ENCODE measurements around the gene GTF2F1. TPM values are rescaled to one million over a fixed set of nuclear protein-coding genes. Genes with fewer than 3 reads are reported as not detected.

Gene GTF2F1
- total and polyA plus RNA-seq, 4 donors = 7.4 to 24.4 (median 16.8) TPM

DNA sequence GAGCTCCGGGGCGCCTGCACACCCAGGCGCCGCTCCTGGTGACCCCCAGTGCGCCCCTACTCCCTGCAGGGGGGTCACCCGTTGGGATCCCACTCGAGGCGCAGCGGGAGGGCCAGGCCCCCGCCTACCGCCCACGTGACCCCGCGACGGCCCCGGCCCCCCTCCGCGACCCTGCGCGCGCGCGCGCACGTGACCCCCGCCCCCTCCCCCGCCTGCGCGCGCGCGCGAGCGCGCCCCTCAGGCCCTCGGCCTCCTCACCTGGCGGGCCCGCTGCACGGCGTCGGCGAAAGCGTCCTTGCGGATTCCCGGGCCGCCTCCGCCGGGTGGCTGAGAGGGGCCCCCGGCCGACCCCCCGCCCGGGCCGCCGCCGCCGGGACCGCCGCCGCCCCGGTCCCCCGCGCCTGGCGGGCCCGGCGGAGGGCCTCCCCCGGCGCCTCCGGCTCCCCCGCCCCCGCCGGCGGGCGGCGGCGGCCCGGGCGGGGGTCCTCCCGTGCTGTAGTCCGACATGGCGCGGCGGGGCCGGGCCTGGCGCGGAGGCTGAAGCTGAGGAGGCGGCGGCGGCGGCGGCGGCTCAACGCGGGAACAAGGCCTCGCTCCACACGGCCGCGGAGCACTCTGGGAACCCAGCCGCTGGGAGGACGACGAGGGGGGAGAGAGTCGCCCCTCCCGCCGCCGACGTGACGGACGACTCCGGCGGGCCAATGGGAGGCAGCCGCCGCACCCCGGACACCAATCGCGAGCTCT, 31.4 kb upstream of the GTF2F1 start, which contains the start of gene KHSRP:
KHSRP (minus strand) TSS at position 617 of the 744 bp plus-strand sequence; CDS start at position 507, 110 bp downstream.
- no peak for TF ChIP-seq NR2F2 (IDR thresholded peaks at IDR 0.05)
- peak; percentile 3 for TF ChIP-seq YY1 (IDR thresholded peaks at IDR 0.05)
- Histone ChIP-seq H3K36me3 (ENCODE audit: control insufficient read depth in 4 of 4, insufficient read depth in 3 of 4, low read depth in 1 of 4, low read length in 3 of 4) (peaks cover 7 to 23% (median 16%) of the 10 kb centered on the region in 4 donors), H3K27me3 (ENCODE audit: control insufficient read depth in 4 of 4, insufficient read depth in 4 of 4, low read length in 3 of 4) (no peaks in the 10 kb centered on the region), H3K4me1 (ENCODE audit: control insufficient read depth in 4 of 4, insufficient read depth in 4 of 4, low read length in 3 of 4) (peaks cover 1 to 32% (median 20%) of the 10 kb centered on the region in 4 donors), H3K27ac (ENCODE audit: low read depth in 1 of 2, low read length in 2 of 2) (peak within 1 kb of the TSS; percentile 52 to 75), H3K9ac (ENCODE audit: low read depth in 1 of 2, low read length in 2 of 2) (peak within 1 kb of the TSS in 1 of 2 donors; percentile 70), H3K9me3 (ENCODE audit: control insufficient read depth in 4 of 4, low read length in 3 of 4) (no peaks in the 10 kb centered on the region), H3K4me3 (ENCODE audit: low read depth in 1 of 3, low read length in 3 of 3) (peak within 1 kb of the TSS; percentile 83 to 94 (median 88))
- under 1% methylated on average over 114 of the region's 114 CpGs for WGBS
- no peak for DNase-seq (ENCODE audit: low spot score)

DNA sequence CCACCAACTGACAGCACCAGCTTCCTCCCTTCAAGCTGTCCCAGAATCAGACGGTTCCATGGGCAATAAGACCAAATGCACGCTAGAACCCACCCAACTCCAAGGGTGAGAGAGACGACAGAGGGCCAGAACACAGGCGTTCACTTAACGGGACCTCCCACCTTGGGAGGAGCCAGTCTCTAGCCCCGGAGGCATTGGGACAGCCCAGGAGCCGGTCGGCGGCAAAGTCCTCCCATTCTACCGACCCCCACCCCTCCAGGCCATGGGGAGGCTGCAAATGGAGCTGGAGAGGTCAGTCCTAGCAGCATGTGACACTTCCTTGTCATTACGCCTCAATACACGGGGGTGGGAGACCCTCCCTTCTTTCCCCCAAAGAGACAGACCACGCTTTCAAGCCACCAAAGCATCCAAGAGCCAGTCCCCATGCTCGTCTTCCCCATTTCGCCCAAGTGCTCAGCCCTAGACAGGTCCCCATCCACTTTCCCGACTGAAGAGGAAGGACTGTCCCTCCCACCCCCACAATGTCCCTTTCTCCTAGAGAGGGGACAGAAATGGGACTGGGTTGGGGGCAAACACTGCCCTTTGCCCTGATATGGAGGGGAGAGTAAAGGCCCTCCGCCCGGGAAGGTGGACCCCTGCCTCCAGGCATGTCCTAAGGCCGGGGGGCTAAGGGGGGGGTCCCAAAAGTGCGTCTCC, 30.7 kb upstream of the GTF2F1 start:
- Histone ChIP-seq H3K9ac (ENCODE audit: low read depth in 1 of 2, low read length in 2 of 2) (peak overlapping the region in 1 of 2 donors; percentile 70), H3K36me3 (ENCODE audit: control insufficient read depth in 4 of 4, insufficient read depth in 3 of 4, low read depth in 1 of 4, low read length in 3 of 4) (peaks cover 7 to 29% (median 22%) of the 10 kb centered on the region in 4 donors), H3K27ac (ENCODE audit: low read depth in 1 of 2, low read length in 2 of 2) (peak overlapping the region in 1 of 2 donors; percentile 52), H3K27me3 (ENCODE audit: control insufficient read depth in 4 of 4, insufficient read depth in 4 of 4, low read length in 3 of 4) (no peaks in the 10 kb centered on the region), H3K4me3 (ENCODE audit: low read depth in 1 of 3, low read length in 3 of 3) (peak overlapping the region; percentile 83 to 94 (median 88)), H3K4me1 (ENCODE audit: control insufficient read depth in 4 of 4, insufficient read depth in 4 of 4, low read length in 3 of 4) (peaks cover 1 to 32% (median 20%) of the 10 kb centered on the region in 4 donors), H3K9me3 (ENCODE audit: control insufficient read depth in 4 of 4, low read length in 3 of 4) (no peaks in the 10 kb centered on the region)
- WGBS = 2% methylated on average over 20 of the region's 20 CpGs
- no peak for TF ChIP-seq SP1 (IDR thresholded peaks at IDR 0.05)
- TF ChIP-seq RAD21 (IDR thresholded peaks at IDR 0.05) = no peak
- no peak for TF ChIP-seq YY1 (IDR thresholded peaks at IDR 0.05)
- peak in 1 of 2 donors; percentile 16 for TF ChIP-seq HNF4A (conservative IDR thresholded peaks at IDR 0.05)
- no peak for TF ChIP-seq HNF4G (IDR thresholded peaks at IDR 0.05)
- no peak for TF ChIP-seq EGR1 (IDR thresholded peaks at IDR 0.05; ENCODE audit: low read depth in 2 of 2)
- DNase-seq (ENCODE audit: low spot score) = peak; percentile 57

- no peak for TF ChIP-seq HNF4A (conservative IDR thresholded peaks at IDR 0.05)
- Histone ChIP-seq H3K9ac (ENCODE audit: low read depth in 1 of 2, low read length in 2 of 2) (no peak overlapping the region), H3K27ac (ENCODE audit: low read depth in 1 of 2, low read length in 2 of 2) (no peak overlapping the region), H3K9me3 (ENCODE audit: control insufficient read depth in 4 of 4, low read length in 3 of 4) (no peaks in the 10 kb centered on the region), H3K27me3 (ENCODE audit: control insufficient read depth in 4 of 4, insufficient read depth in 4 of 4, low read length in 3 of 4) (no peaks in the 10 kb centered on the region), H3K36me3 (ENCODE audit: control insufficient read depth in 4 of 4, insufficient read depth in 3 of 4, low read depth in 1 of 4, low read length in 3 of 4) (peaks cover 15 to 48% (median 44%) of the 10 kb centered on the region in 4 donors), H3K4me3 (ENCODE audit: low read depth in 1 of 3, low read length in 3 of 3) (no peak overlapping the region), H3K4me1 (ENCODE audit: control insufficient read depth in 4 of 4, insufficient read depth in 4 of 4, low read length in 3 of 4) (peaks cover 1 to 32% (median 20%) of the 10 kb centered on the region in 4 donors)
- DNase-seq (ENCODE audit: low spot score) = no peak
- 89% methylated on average over 20 of the region's 20 CpGs for WGBS
Measured at GRCh38 chr19:6421075-6422014, 28.4 kb upstream of the GTF2F1 start.

DNA sequence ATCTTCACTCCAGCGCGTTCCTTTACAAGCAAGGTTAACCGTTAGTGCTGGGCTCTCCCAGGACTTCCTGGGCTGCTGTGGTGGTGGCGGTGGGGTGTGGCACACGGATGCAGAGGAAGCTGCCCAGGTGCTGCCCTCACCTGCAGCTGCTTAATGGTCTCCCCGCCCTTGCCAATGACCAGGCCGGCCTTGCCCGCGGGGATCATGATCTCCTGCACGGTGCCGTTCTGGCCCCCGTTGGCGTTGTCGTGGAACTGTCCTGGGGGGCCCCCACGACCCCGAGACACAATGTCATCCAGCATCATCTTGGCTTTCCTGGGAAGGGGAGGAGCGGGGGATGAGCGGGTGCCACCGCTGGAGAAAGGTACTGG, 25.6 kb upstream of the GTF2F1 start:
- 91% methylated on average over 19 of the region's 19 CpGs for WGBS
- no peak for DNase-seq (ENCODE audit: low spot score)
- Histone ChIP-seq H3K36me3 (ENCODE audit: control insufficient read depth in 4 of 4, insufficient read depth in 3 of 4, low read depth in 1 of 4, low read length in 3 of 4) (peaks cover 24 to 70% (median 53%) of the 10 kb centered on the region in 4 donors), H3K4me3 (ENCODE audit: low read depth in 1 of 3, low read length in 3 of 3) (no peak overlapping the region), H3K9me3 (ENCODE audit: control insufficient read depth in 4 of 4, low read length in 3 of 4) (no peaks in the 10 kb centered on the region), H3K27me3 (ENCODE audit: control insufficient read depth in 4 of 4, insufficient read depth in 4 of 4, low read length in 3 of 4) (no peaks in the 10 kb centered on the region), H3K9ac (ENCODE audit: low read depth in 1 of 2, low read length in 2 of 2) (no peak overlapping the region), H3K4me1 (ENCODE audit: control insufficient read depth in 4 of 4, insufficient read depth in 4 of 4, low read length in 3 of 4) (peaks cover 1 to 23% (median 14%) of the 10 kb centered on the region in 4 donors), H3K27ac (ENCODE audit: low read depth in 1 of 2, low read length in 2 of 2) (no peak overlapping the region)
- TF ChIP-seq RXRA (IDR thresholded peaks at IDR 0.05) (no peak), YY1 (IDR thresholded peaks at IDR 0.05) (no peak), REST (IDR thresholded peaks at IDR 0.05) (no peak), FOXA1 (IDR thresholded peaks at IDR 0.05) (no peak), FOXA2 (IDR thresholded peaks at IDR 0.05) (no peak), SP1 (IDR thresholded peaks at IDR 0.05) (no peak), RAD21 (IDR thresholded peaks at IDR 0.05) (no peak), EGR1 (IDR thresholded peaks at IDR 0.05; ENCODE audit: low read depth in 2 of 2) (no peak), ATF3 (IDR thresholded peaks at IDR 0.05) (no peak), JUND (IDR thresholded peaks at IDR 0.05) (no peak)
- TF ChIP-seq, protein P1, sequence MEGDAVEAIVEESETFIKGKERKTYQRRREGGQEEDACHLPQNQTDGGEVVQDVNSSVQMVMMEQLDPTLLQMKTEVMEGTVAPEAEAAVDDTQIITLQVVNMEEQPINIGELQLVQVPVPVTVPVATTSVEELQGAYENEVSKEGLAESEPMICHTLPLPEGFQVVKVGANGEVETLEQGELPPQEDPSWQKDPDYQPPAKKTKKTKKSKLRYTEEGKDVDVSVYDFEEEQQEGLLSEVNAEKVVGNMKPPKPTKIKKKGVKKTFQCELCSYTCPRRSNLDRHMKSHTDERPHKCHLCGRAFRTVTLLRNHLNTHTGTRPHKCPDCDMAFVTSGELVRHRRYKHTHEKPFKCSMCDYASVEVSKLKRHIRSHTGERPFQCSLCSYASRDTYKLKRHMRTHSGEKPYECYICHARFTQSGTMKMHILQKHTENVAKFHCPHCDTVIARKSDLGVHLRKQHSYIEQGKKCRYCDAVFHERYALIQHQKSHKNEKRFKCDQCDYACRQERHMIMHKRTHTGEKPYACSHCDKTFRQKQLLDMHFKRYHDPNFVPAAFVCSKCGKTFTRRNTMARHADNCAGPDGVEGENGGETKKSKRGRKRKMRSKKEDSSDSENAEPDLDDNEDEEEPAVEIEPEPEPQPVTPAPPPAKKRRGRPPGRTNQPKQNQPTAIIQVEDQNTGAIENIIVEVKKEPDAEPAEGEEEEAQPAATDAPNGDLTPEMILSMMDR (IDR thresholded peaks at IDR 0.05; ENCODE audit: low read depth, low read length, missing input control) = no peak

Data from liver (tissue), 9 donors.